GM10266 (cell line): ENCODE data around the gene KCNIP1.

Experiments
- DNase-seq: peaks from one replicate; pipeline ENCODE4 v3.0.0; 2012; ENCODE audit errors: extremely low spot score
- TF ChIP-seq, protein P1 (sequence below): IDR thresholded peaks from 2 replicates; pipeline ENCODE4 v1.5.1; 2012; ENCODE audit warnings: mild to moderate bottlenecking, low read depth; ENCODE audit not compliant: control insufficient read depth, insufficient read depth; ENCODE audit errors: missing control alignments

The KCNIP1 gene

GRCh38 chr5:170656346-170656745 lies 152.5 kb downstream of the KCNIP1 start:
- TF ChIP-seq, protein P1, sequence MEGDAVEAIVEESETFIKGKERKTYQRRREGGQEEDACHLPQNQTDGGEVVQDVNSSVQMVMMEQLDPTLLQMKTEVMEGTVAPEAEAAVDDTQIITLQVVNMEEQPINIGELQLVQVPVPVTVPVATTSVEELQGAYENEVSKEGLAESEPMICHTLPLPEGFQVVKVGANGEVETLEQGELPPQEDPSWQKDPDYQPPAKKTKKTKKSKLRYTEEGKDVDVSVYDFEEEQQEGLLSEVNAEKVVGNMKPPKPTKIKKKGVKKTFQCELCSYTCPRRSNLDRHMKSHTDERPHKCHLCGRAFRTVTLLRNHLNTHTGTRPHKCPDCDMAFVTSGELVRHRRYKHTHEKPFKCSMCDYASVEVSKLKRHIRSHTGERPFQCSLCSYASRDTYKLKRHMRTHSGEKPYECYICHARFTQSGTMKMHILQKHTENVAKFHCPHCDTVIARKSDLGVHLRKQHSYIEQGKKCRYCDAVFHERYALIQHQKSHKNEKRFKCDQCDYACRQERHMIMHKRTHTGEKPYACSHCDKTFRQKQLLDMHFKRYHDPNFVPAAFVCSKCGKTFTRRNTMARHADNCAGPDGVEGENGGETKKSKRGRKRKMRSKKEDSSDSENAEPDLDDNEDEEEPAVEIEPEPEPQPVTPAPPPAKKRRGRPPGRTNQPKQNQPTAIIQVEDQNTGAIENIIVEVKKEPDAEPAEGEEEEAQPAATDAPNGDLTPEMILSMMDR, result no peak
- DNase-seq, result no peak

DNA sequence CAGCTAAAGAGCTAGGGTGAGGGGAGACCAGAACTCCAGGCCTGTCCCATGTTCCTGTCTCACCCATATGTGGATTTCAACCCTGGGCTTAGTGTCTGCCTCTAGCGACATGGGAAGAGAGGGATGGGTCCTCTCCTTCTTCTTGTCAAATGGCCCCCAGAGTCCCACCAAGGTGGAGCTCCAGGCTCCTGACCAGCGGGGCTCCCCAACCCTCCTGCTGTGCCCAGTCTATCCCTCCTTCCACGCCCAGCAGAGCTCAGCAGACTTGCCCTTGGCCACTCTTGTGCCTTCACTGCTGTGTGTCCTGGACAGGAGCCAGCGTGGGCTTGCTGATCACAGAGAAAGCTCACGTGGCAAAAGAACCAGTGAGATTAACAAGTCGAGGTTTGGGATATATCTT lies 156.7 kb downstream of the KCNIP1 start:
- DNase-seq, result no peak
- TF ChIP-seq, protein P1, result no peak

DNA sequence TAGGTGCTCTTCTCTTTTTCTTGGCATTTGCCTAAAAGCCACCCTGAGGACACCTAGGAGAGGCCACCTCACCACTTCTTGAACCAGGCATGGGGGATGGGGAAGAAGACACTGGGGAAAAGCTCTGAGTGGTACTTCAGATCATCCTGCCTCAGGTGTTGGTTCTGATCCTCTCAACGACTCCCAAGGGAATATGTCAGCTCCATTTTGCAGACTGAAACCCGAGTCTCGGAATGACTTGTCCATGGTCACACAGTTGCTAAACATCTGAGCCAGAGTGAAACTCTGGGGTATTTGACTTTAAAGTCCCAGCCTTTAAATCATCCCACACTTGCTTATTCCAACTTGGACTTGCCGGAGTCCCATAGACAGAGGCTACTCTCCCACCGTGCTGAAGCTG lies 159.1 kb downstream of the KCNIP1 start:
- TF ChIP-seq, protein P1, result no peak
- DNase-seq, result no peak

- DNase-seq, result no peak
- TF ChIP-seq, protein P1, result no peak
Observed at GRCh38 chr5:170678811-170679210, 175.0 kb downstream of the KCNIP1 start.

GRCh38 chr5:170681013-170681433 lies 177.2 kb downstream of the KCNIP1 start:
- TF ChIP-seq, protein P1, result no peak
- DNase-seq, result peak; percentile 28

- no peak for DNase-seq
- TF ChIP-seq, protein P1, result no peak
Observed at GRCh38 chr5:170691657-170692056, 187.8 kb downstream of the KCNIP1 start.

- TF ChIP-seq, protein P1, result no peak
- DNase-seq, result no peak
Observed at GRCh38 chr5:170693701-170694100, 189.9 kb downstream of the KCNIP1 start.
